H1 (cell line): ENCODE measurements around the gene ZNF70. TPM values are rescaled to one million over a fixed set of nuclear protein-coding genes. Genes with fewer than 3 reads are reported as not detected.

Experiments used
- BCL11A ChIP-seq, 2 experiments: IDR thresholded peaks; one replicate each; pipeline ENCODE4 v1.6.1; 2011; ENCODE audit warnings: low read depth in 2 of 2, low read length in 2 of 2, mild to moderate bottlenecking in 2 of 2
- BRCA1 ChIP-seq: IDR thresholded peaks from 2 replicates; pipeline ENCODE4 v1.6.1; 2012; ENCODE audit warnings: low read depth, low read length, improper control_type of control experiment
- FOSL1 ChIP-seq: IDR thresholded peaks from 2 replicates; pipeline ENCODE4 v1.6.1; 2011; ENCODE audit warnings: mild to moderate bottlenecking, low read depth, low read length, moderate library complexity; ENCODE audit not compliant: insufficient read depth
- GABPA ChIP-seq: IDR thresholded peaks from 2 replicates; pipeline ENCODE4 v1.6.1; 2011; ENCODE audit warnings: mild to moderate bottlenecking, low read length, moderate library complexity, borderline replicate concordance; ENCODE audit not compliant: insufficient read depth
- GTF2F1 ChIP-seq: IDR thresholded peaks from 2 replicates; pipeline ENCODE4 v1.6.1; 2012; ENCODE audit warnings: low read depth, low read length, improper control_type of control experiment, borderline replicate concordance
- JUND ChIP-seq: IDR thresholded peaks from 2 replicates; pipeline ENCODE4 v1.6.1; 2011; ENCODE audit warnings: mild to moderate bottlenecking, improper control_type of control experiment, low read length
- RXRA ChIP-seq: IDR thresholded peaks from 2 replicates; pipeline ENCODE4 v1.6.1; 2011; ENCODE audit warnings: low read depth, mild to moderate bottlenecking, low read length, moderate library complexity; ENCODE audit not compliant: insufficient read depth
- TEAD4 ChIP-seq: IDR thresholded peaks from 2 replicates; pipeline ENCODE4 v1.6.1; 2012; ENCODE audit warnings: low read depth, low read length, inconsistent platforms, mixed read lengths
- ZNF274 ChIP-seq: IDR thresholded peaks from 2 replicates; pipeline ENCODE4 v1.7.0; 2012; ENCODE audit warnings: low read length, borderline replicate concordance; ENCODE audit errors: extremely low read depth
- polyA plus RNA-seq, 7 experiments: library from polyadenylated mRNA; depleted of rRNA in 3 of 7; stranded (reverse) in 5 of 7; unstranded in 2 of 7; fragments of >200 nt in 5 of 7; fragments of 200-250 nt in 2 of 7; gene quantifications; 1 replicate in 5 of 7; 2 replicates in 1 of 7; 4 replicates in 1 of 7; pipeline versions ENCODE4 v1.2.1 to v1.2.3, GENCODE V29; 2011 to 2013; ENCODE audit warnings: missing spikeins in 2 of 7, mixed read lengths in 2 of 7
- total RNA-seq: library from RNA; stranded (reverse); fragmentation: NEBNext Ultra II Directional; extraction: Animal tissue kit (Norgen Biotek cat#: 25700); gene quantifications from 2 replicates; pipeline ENCODE4 v1.2.1, GENCODE V29; 2021
- TF ChIP-seq, protein P1 (sequence below): IDR thresholded peaks from 2 replicates; pipeline ENCODE4 v1.6.1; 2012; ENCODE audit warnings: inconsistent platforms

The ZNF70 gene
- total and polyA plus RNA-seq, 2 of the 8 experiments (the other 6 are each of a cell fraction or from before 2014, with no cell fraction given): 1.1 to 2.6 TPM

DNA sequence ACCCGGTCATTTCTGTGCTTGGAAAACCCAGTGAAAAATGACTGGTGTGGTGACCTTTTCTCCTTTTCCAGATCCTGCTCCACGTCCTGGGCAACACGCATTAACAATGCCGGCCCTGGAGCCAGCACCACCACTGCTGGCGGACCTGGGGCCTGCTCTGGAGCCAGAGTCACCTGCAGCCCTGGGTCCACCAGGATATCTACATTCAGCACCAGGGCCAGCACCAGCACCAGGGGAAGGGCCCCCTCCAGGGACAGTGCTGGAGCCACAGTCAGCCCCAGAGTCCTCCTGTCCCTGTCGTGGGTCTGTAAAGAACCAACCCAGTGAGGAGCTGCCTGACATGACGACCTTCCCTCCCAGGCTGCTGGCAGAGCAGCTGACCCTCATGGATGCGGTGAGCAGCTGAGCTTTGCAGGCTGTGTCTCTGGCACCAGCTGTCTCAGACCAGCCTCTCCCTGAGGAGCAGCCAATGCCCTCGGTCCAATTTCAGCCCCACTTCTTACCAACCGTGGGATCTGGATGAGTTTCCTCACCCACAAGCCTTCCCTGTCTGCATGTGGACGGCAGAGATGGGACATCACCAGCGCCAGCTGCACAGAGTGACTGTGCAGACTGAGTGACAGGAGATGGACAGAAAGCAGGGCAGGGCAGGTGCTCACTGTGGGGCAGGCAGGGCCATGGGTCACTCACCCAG is 58.2 kb downstream of the ZNF70 start (continued):
- TF ChIP-seq FOSL1 (no peak), JUND (no peak), ZNF274 (no peak), BCL11A (IDR thresholded peaks at IDR 0.05; ENCODE audit: low read depth in 2 of 2, low read length in 2 of 2) (no peak), GTF2F1 (no peak), TEAD4 (no peak), RXRA (no peak), GABPA (no peak), BRCA1 (no peak)
- TF ChIP-seq, protein P1, sequence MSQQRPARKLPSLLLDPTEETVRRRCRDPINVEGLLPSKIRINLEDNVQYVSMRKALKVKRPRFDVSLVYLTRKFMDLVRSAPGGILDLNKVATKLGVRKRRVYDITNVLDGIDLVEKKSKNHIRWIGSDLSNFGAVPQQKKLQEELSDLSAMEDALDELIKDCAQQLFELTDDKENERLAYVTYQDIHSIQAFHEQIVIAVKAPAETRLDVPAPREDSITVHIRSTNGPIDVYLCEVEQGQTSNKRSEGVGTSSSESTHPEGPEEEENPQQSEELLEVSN: no peak
